SU-DHL-6 (cell line): ENCODE data around the gene CAMK4.

ENCODE experiments used
- EZH2phosphoT487 ChIP-seq: fragments of 200-600 bp; sonication (generic), shearing (Covaris generic); conservative IDR thresholded peaks from 2 replicates; pipeline ENCODE4 v1.6.1; 2018; ENCODE audit warnings: mild to moderate bottlenecking, antibody characterized with exemption, low read length, moderate library complexity, mixed read lengths
- TF ChIP-seq, protein P1 (sequence below): fragments of 200-600 bp; sonication (generic); IDR thresholded peaks from one replicate; pipeline ENCODE4 v1.5.1; 2017; ENCODE audit warnings: antibody characterized with exemption, mild to moderate bottlenecking, low read length, moderate library complexity; ENCODE audit not compliant: insufficient read depth, poor library complexity, severe bottlenecking

DNA sequence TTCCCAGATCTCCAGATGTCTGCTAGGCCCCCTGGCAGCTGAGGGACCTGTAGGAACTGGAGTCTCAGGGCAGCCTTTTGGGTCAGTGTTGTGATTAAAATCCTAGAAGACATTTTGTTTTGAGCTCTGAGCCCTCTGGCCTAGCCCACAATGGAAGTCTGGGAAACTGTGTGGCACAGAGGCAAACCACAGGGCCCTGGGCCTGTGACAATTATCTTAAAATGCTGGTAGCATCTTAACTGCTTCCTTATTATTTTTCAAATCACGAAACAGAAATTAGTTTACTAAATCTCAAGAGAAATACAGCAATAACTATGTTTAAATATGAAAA, 162.6 kb downstream of the CAMK4 start:
- TF ChIP-seq, protein P1, sequence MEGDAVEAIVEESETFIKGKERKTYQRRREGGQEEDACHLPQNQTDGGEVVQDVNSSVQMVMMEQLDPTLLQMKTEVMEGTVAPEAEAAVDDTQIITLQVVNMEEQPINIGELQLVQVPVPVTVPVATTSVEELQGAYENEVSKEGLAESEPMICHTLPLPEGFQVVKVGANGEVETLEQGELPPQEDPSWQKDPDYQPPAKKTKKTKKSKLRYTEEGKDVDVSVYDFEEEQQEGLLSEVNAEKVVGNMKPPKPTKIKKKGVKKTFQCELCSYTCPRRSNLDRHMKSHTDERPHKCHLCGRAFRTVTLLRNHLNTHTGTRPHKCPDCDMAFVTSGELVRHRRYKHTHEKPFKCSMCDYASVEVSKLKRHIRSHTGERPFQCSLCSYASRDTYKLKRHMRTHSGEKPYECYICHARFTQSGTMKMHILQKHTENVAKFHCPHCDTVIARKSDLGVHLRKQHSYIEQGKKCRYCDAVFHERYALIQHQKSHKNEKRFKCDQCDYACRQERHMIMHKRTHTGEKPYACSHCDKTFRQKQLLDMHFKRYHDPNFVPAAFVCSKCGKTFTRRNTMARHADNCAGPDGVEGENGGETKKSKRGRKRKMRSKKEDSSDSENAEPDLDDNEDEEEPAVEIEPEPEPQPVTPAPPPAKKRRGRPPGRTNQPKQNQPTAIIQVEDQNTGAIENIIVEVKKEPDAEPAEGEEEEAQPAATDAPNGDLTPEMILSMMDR, result no peak
- no peak for TF ChIP-seq EZH2phosphoT487
